ENCODE data around the gene ZNF569.
"Not testable (repeated sequence)": the region's sequence is repeated elsewhere in the genome, so short reads cannot be mapped to it uniquely, and the experiment has no call there.

ZNF569 gene

DNA sequence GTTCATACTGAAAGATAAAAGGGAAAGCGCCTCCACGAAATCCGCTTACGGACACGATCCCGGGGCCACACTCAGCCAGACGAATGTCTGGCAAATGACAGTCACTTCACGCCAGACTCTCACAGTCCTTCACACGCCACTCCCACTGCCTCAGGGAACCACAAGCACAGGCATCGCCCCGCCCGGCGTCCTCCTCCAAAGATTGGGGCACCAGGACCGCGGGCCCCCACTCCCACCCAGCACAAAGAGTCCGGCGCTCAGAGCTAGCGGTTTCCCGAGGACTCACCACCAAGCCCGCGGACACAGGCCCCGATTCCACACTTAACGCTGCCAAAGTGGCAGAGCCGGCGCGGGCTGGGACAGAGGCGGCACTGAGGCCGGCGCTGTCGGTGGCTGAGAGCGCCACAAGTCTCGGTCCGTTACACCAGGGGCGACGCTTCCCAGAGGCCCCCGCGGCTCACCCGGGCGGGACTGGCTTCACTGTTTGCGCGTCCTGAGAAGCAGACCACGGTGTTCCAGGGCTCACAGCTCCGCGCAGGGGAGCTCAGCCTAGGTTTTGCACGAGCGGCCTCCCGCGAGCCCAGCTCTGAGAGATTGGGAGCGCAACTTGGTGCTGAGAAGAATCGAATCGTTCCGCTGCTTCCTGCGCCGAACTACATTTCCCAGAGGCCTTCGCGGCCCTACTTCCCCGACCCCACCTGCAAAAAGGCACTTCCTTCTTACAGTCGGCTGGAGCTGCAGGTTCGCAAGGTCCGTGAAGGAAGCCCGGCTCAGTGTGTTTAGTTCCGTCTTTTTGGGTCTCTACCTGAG, at the start of gene ZNF569:
Gene ZNF569, minus strand, starts transcription at position 647 of the 810 bp plus-strand sequence. CDS start 22,523 bp downstream, outside the sequence.
- peak; percentile 93 for DNase-seq

DNA sequence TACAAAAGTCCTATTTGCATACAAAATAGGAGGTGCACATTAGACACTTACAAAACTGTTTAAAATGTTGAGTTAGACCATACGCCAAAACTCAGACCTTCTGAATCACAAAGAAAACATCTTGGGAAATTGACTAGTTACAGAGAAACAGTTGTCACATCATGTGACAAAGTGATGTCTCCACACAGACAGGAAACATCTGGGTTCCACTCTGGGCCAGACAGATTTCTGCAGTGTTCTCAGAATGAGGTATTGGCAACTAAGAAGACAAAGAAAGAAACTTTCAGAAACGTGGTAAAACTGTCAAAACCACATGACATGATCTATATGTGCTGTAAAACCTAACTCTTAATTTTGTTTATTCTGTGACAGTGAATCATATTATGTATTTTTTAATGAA, 46.2 kb upstream of the ZNF569 start:
- no peak for DNase-seq

- DNase-seq: no peak
Observed at GRCh38 chr19:37511821-37512220, 44.6 kb upstream of the ZNF569 start.

DNA sequence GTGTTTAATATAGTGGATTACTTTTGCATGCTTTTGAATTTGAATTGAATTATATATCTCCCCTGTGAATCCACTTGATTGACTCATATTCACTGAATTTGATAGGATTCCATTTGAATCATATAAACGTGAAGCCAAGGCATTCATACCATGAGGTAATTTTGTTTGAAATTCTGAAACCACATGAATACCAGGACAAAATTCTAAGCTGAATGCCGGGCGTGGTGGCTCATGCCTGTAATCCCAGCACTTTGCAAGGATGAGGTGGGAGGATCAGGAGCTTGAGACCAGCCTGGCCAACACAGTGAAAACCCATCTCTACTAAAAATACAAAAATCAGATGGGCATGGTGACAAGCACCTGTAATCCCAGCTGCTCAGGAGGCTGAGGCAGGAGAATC, 43.9 kb upstream of the ZNF569 start:
- DNase-seq: no peak

- DNase-seq: peak; percentile 47
Observed at GRCh38 chr19:37507167-37507464, 39.9 kb upstream of the ZNF569 start.

DNA sequence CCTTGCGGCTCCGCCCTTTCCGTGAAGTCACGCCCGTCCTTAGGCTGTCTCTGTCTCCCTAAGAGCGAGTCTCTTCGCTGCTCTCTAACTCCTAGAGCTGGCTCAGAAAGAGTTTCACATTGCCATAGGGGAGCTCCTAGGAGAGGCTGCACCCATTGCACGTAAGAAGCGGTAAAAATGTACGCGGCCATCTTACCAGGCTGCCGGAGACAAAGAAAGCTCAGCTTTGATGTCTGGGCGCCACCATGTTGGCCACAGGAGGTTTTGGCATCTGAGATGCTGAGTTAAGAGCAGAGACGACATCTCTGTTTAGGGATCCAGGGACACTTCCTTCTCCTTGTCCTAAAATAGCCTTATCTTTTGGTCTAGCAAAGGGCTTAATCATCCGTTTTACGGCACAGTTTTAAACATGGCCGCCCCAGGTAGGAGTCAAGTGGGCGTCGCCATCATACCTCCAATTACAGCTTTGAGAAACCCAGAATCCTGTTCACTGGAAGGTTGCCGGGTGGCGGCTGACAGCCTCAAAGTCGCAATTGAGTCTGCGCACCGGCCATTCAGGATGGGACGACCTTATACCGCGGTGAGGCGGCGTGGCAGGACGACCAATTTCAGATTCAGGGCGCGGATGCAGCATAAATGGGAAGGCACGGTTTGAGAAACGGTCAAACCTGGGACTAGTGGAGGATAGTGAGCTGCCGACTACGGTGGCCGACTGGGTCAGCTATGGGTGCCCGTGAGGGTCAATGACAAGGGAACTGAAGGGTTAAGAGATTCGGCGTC, 39.3 kb upstream of the ZNF569 start, which contains the start of gene ZNF793:
Gene ZNF793, plus strand, starts transcription at position 553 of the 780 bp plus-strand sequence. CDS start 16,501 bp downstream, outside the sequence.
- DNase-seq: peak; percentile 96

- DNase-seq: no peak
Observed at GRCh38 chr19:37505958-37506386, 38.7 kb upstream of the ZNF569 start.

GRCh38 chr19:37492213-37492612, 25.0 kb upstream of the ZNF569 start:
- no peak for DNase-seq

DNA sequence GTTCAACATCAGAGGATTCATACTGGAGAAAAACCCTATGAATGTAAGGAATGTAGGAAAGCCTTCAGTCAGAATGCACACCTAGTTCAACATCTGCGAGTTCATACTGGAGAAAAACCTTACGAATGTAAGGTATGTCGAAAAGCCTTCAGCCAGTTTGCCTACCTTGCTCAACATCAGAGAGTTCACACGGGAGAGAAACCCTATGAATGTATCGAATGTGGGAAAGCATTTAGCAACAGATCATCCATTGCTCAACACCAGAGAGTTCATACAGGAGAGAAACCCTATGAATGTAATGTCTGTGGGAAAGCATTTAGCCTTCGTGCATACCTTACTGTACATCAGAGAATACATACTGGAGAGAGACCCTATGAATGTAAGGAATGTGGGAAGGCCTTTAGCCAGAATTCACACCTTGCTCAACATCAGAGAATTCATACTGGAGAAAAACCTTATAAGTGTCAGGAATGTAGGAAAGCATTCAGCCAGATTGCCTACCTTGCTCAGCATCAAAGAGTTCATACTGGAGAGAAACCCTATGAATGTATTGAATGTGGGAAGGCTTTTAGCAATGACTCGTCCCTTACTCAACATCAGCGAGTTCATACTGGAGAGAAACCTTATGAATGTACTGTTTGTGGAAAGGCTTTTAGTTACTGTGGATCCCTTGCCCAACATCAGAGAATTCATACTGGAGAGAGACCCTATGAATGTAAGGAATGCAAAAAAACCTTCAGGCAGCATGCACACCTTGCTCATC, 17.3 kb upstream of the ZNF569 start:
- no peak for DNase-seq

DNA sequence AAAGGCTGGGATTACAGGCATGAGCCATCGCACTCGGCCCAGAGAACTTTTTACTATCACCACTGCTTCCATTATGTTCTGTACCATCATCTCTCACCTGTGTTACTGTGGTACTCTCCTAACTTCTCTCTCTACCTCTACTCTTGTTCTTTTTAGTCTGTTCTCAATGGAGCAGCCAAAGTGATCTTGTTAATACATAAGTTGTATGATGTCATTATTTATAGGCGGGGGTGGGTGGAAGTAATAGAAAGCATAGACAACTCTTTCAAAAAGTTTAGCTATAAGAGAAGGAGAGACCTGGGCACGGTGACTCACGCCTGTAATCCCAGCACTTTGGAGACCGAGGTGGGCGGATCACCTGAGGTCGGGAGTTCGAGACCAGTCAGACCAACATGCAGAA, 4.9 kb upstream of the ZNF569 start:
- no peak for DNase-seq

- no peak for DNase-seq
Observed at GRCh38 chr19:37470216-37470615, 3.0 kb upstream of the ZNF569 start.

DNA sequence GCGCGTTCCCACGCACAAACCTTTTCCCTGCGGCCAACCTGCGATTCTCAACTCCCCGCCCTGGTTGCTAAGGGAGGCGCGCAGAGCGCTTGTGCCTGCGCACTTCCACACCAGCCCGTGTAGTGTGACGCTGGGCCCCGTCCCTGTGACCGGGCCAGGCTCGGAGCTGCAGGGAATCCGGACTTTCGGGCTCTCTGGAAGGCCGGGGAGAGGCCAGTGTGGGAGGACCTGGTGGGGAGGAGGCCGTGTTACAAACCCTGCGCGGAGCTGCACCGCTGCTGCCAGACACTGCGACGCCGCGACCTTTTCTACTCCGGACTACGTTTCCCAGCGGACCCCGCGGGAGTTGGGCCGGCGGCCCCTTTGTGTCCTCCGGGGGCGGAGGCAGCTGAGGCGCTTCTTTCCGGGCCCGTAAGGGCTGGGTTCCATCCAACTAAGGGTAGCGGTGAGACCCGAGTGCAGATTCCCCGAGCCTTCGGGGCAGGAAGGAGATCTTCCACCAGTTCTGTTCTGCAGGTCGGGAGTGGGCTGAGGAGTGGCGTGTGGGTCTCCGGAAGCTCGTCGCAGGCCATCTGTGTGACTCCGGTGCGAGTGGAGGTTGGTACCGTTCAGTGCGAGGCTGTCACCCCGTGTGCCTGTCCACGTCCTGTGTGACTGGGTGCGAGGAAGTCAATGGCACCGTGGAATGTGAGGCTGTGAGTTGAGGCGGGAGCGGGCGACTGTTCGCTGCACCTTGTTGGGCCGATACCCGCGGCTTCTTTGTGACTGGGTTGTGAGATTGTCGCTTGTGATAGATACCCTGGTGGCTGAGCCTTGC, 1.9 kb upstream of the ZNF569 start, which contains the start of gene ZNF570:
Gene ZNF570, plus strand, starts transcription at position 396 of the 817 bp plus-strand sequence. CDS start 999 bp downstream, outside the sequence.
- DNase-seq: peak; percentile 83

DNA sequence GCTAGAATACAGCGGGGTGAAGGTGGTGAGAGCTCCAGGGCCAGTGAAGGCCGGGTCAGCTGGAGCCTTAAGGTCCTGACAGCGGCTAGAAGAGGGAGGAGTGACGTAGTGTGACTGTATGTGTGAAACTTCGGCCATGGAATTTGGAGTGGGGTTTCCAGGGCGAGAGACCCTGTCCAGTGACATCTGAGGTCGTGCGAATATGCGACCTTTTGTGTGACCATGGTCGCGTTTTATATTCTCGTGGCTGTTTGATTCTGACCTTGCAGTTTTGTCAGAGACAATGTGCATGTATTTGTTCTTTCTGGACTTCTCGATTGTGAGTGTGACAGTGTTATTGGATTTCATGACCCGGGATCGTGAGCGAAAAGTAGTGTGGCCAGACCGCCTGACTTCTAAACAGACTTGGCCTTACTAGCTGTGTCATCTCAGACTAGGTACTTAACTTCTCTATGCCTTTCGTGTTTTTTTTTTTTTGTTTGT, 405 bp upstream of the ZNF569 start:
- DNase-seq: no peak

DNA sequence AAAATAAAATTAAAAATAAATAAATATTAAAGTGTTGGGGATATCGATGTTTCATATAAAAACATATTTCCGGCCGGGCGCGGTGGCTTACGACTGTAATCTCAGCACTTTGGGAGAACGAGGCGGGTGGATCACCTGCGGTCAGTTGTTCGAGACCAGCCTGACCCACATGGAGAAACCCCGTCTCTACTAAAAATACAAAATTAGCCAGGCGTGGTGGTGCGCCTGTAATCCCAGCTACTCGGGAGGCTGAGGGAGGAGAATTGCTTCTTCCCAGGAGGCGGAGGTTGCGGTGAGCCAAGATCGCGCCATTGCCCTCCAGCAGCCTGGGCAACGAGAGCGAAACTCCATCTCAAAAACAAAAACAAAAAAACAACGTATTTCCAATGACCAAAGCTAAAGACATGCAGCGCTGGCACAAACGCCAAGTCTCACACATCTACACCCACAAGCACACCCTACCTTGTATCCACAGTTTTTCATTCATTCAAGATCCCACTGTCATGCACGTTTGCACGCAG, 907 bp downstream of the ZNF569 start:
- DNase-seq: no peak

DNA sequence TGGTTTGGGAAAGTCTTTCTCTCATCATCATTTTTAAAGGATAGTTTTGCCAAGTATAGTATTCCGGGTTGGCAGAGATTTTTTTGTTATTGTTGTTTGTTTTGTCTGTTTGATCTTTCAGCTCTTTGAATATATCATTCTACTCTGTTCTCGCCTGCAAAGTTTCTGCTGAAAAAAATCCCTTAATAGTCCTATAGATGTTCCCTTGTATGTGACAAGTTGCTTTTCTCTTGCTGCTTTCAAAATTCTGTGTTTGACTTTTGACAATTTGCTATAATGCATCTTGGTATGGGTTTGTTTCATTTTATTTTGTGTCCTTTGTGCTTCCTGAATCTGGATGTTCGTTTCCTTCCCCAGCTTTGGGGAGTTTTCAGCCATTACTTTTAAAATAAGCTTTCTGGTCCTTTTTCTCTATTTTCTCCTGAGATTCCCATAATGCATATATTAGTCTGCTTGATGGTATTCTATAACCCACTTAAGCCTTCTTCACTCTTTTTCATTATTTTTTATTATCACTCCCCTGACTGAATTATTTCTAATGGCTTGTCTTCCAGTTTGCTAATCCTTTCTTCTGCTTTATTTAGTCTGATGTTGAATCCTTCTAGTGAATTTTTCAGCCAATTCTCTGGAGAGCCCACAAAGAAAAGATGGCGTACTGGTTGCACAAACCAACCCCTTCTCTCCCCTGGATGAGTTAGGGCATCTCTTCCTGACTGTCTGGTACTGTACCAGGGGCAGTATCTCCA, 14.6 kb downstream of the ZNF569 start:
- DNase-seq: no peak

- no peak for DNase-seq
Observed at GRCh38 chr19:37413313-37414084, 53.7 kb downstream of the ZNF569 start.

DNA sequence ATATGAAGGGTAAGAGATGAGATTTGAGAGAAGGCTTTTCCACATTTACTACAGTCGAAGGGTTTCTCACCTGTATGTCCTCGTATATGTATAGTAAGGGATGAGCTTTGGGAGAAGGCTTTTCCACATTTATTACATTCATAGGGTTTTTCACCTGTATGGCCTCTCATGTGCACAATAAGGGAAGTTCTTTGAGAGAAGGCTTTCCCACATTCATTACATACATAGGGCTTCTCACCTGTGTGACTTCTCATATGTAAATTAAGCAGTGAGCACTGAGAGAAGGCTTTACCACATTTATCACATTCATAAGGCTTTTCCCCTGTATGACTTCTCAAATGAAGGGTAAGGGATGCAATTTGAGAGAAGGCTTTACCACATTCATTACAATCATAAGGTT, 54.5 kb downstream of the ZNF569 start:
- no peak for DNase-seq

- DNase-seq: not testable (repeated sequence)
Observed at GRCh38 chr19:37406140-37406846, 61.0 kb downstream of the ZNF569 start.

DNA sequence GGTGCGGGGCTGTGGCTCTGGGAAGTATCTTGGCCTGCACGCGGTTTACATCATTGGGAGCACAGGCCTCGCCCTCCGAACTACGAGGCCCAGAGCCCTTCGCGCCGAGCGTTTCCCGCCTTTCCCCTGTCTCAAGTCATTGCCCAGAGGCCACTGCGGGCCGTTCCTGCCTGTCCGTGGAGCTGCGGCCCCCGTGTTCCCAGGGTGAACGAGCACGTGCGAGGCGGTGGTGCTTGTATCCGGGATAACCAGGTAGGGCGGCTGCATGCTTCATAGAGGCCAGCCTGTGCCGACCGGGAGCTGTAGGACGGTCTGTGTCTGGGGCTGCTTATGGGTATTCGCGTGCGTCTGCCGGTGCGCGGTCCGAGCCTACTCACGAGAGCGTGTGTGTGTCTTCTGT, 63.8 kb downstream of the ZNF569 start:
- no peak for DNase-seq

- DNase-seq: no peak
Observed at GRCh38 chr19:37401078-37401477, 66.2 kb downstream of the ZNF569 start.

Measured in DMS79 treated with DMSO at 0.1 percent for 48 hours (cell line).